Occipital lobe (tissue), 2 donors: ENCODE results near the gene ZNF837. TPM values are rescaled to one million over a fixed set of nuclear protein-coding genes. Genes with fewer than 3 reads are reported as not detected.
"Not testable (repeated sequence)": the region's sequence is repeated elsewhere in the genome, so short reads cannot be mapped to it uniquely, and the experiment has no call there.

Source experiments
- DNase-seq: peaks from one replicate; lab custom pipeline; 2025; lab: John Stamatoyannopoulos, UW
- total RNA-seq: library from RNA; depleted of rRNA; stranded (reverse); fragments of >200 nt; gene quantifications from one replicate; pipeline ENCODE4 v1.2.3, GENCODE V29; 2014

Gene ZNF837
- 0.94 TPM for total RNA-seq

DNA sequence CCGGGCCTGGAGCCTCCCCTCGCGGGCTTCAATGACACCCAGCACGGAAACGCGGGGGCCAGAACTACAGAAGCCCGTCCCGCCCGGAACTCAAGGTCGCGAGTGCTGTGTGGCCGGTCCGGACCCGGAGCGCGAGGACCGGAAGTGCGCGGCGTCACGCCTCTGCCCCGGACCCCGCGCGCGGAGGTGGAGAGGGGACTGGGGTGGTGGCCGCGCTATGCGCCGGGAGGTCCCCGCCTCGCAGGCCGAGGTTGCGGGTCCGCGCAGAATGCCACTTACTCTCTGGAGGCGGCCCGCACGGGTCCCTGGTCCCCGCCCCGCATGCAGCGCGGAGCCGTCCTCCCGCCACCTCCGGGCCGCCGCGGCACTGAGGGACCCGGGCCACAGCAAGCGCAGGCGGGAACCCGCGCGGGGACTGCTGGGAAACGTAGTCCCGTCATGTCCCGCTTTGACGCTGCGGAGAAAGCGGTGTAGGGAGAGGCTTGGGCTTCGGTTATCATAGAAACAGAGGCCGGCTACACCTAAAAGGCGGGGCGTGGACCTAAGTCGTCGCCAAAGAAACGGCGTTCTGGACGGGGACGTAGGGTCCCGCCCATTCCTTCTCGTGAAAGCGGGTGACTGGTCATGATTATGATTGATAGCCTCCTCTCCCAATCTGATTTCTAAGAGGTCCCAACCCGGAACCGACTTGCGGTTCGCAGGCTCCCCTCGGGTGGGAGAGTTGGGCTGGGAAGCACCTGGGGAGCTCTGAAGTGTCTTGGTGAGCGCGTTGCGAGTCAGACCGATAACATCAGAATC, at the start of gene ZNF837:
Gene ZNF837 (minus strand): TSS at position 369 of the 798 bp plus-strand sequence. CDS start 11,698 bp downstream, outside the sequence.
- DNase-seq = peak; percentile 99

DNA sequence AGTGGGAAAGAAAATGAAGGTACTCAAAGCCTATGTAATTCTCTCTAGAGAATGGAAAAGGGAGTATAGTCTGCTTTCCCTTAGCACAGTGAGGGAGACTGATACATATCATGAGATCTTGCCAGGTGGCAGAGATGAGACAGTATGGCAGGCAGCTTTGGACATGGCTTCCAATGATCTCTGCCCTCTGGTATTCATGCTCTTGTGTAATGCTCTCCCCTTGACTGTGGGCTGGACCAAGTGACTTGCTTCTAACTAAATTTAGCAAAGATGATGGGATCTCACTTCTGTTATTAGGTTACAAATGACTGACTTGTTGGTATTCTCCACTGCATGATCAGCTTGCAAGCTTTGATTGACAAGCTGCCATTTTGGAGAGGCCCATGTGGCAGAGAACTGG, 48.9 kb upstream of the ZNF837 start:
- no peak for DNase-seq

DNA sequence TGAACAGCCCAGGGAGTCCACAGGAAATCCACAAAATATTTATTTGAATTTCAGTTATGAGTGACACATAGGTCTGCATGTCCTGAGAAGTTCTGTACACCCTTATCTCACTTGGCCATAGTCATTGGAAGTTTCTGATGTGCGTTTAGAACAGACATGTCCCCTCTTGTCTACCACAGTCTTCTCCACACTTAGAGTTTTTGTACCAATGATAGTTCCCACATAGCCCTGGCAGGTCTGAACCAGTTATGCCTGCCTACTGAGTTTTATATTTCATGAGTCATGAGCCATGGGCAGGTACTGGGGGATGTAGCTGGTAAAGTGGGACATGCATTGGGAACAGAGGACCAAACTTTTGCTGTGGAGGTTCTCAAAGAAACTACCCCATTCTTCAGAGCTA, 47.8 kb upstream of the ZNF837 start:
- DNase-seq = no peak

DNA sequence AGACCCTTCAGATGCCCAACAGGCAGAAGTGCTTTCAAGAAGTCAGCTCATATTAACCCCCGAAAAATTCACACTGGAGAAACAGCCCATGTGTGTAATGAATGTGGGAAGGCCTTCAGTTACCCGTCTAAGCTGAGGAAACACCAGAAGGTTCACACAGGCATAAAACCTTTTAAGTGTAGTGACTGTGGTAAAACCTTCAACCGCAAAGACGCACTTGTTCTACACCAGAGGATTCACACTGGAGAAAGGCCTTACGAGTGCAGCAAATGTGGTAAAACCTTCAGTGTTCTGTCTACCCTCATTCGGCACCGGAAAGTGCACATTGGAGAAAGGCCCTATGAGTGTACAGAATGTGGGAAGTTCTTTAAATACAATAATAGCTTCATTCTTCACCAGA, 36.2 kb upstream of the ZNF837 start:
- DNase-seq = no peak

DNA sequence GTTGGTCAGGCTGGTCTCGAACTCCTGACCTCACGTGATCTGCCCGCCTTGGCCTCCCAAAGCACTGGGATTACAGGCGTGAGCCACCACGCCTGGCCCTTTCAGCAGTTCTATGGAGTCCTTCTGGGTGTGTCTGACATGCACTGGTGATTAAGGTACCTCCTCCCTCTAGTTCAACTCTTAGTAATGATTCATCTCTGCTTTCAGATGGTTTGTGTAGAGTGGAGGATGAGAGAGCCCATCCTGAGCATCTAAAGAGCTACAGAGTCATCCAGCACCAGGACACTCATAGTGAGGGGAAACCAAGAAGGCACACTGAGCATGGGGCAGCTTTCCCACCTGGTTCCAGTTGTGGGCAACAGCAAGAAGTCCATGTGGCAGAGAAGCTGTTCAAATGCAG, 35.8 kb upstream of the ZNF837 start:
- DNase-seq = no peak

DNA sequence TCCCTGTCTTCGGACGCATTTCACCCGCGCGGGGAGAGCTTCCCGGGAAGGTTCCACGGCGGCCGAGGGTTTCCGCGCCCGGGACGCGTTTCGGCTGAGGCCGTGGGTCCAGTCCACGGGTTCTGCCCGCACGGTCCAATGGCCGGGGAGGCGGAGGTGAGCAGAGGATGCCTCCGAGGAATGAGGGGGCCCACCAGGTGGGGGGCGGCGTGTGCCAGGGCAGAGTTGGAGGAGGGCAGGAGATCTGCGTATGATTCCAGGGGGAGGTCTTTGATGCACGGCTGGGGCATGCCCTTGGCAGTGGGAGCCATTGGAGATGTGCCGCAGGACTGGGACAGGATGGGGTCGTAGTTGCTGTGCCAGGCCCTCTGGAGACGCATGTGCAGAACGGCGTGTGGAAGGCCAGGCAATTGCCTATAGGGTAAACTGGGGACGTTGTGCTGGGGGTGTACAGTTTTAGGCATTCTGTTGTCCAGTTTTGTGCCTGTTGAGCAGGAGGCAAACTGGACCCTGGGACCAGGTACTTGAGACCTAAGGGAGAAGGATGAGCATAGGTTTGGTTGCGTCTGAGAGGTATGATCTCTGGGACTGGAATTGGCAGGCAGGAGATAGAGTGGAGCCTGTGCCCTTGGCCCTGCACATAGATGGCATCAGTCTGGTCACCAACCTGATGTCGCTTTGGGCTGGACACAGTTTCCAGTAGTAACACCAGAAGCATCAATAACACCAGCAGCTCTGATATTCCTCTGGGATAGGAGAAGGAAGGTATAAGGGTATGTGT, 28.4 kb upstream of the ZNF837 start:
- no peak for DNase-seq

DNA sequence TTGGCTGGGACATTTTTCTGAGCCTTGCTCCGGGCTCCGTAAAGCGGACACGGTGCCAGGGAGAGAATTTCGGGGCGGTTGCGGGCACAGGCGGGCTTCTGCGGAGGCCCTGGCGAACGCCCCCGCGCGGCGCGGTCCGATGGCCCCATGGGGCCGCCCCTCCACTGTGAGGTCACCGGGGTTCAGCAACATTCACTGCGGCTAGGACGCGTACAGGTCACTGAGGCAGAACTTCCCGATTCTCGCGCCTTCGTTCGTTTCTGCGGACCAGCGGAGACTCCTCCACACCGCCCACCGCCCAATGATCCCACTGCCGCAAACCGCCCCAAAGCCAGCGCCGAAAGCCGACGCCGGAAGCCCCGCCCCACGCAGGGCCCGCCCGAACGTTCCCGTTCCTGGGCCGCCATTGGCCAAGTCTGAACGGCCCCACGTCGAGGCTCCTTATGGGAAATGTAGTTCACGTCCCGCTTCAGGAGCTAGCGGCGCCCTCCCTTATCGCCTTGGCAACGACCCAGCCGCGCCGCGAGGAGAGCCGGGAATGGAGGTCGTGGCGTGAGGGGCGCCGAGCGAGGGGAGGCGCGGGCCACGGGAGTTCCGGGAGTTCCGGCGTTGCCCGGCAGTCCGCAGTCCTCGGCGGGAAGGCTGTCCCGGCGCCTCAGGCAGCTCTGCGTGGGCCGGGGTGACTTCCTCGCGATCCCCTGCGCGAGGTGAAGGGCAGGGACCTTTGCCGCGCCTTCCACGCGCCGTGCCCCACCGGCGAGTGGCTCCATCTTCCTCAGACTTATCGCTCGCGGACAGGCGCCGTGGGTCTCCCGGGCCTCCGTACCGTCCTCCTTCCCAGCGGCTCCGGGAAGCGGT, 27.6 kb upstream of the ZNF837 start, which contains the start of gene ZNF584:
Gene ZNF584 (plus strand): TSS at position 498 of the 858 bp plus-strand sequence. CDS start 499 bp downstream, outside the sequence.
- peak; percentile 94 for DNase-seq

DNA sequence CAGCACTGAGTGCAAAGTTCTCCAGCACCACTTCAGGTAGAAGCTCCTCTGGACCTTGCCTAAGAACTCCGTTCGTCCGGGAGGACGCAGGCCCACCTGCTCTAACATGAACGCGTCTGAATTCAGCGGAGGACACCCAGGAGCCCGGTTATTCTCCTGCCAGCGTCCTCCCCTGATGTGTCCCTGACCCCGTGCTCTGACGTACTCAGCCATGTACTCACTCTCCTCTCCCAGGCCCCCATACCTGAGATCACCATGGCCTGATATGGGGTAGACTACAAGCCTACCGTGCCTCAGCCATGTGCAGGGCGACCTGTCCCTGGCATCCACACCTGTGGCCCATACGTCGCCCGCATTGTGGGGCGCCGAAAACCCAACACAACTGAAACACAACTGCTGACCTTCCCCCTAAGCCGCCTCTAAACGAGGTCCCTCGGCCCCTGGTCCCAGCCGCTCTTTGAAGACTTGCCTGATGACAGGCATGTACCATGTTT, 26.9 kb upstream of the ZNF837 start:
- no peak for DNase-seq

DNA sequence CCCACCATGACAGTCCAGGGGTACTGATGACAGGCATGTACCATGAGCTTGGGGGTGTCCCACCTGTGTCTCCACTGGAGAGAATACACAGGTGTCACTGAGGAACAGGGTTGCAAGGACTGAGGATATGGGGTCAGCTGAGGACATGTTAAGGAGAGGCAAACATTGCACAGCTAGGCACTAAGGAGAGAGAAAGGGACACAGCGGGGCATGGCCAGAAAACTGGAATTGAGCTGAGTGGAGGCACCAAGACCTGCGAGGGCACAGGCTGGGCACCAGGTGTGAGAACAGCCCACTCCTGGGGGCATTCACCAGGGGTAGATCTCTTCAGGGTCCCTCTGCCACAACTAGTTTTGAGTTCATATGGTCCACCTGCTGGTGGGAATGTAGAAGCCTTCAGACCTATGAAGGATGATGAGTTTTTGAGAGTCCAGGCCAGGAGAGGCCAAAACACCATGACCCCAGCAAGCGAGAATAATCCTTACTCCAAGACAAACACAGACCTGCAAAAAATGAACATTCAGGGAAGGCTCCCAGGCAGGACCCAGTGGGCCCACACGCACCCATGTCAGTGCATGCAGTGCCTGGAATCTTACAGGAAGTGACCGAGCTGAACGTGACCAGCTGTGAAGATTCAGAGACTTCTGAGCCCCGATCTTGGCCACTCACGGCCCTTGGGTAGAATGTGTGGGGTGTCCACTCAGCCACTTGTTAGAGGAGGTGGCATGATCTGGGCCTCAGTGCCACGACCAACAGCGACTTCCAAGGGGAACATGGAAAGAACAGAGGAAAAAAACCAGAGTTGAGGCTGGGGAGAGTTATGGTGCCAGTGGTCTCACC, 26.2 kb upstream of the ZNF837 start:
- DNase-seq = no peak

DNA sequence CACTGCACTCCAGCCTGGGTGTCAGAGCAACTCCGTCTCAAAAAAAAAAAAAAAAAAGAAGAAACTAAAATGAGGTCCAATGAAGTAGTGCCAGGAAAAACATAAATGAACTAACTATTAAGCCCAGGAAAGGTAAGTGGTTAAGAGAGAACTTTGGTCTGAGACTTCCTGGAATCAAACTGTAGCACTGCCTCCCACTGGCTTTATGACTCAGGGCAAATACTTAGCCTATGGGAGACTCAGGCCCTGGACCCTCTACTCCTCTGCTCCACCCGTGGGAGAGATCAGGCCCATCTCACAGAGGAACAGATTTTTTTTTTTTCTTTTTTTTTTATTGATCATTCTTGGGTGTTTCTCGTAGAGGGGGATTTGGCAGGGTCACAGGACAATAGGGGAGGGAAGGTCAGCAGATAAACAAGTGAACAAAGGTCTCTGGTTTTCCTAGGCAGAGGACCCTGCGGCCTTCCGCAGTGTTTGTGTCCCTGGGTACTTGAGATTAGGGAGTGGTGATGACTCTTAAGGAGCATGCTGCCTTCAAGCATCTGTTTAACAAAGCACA, 23.2 kb upstream of the ZNF837 start:
- not testable (repeated sequence) for DNase-seq

DNA sequence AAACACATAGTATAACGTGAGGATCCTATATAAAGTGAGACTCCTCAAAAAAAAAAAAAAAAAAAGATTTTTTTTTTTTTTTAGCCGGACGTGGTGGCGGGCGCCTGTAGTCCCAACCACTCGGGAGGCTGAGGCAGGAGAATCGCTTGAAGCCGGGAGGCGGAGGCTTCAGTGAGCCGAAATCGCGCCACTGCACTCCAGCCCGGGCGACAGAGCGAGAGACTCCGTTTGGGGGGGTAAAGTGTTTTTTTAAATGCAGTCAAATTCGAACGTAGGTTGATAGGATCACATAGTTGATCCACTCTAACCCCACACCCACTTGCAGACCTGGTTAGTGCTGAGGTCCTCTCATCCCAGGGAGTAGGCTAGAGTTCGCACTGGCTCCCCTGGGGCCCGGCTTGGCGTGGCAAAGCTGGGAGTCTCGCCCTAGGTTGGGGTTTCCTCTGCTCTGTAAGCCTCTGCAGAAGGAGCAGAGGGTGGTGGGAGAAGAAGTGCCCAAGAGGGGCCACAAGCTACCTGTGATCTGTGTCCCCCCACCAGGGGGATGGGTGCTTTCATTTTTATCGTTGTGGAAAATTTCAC, 21.1 kb upstream of the ZNF837 start:
- DNase-seq = no peak

DNA sequence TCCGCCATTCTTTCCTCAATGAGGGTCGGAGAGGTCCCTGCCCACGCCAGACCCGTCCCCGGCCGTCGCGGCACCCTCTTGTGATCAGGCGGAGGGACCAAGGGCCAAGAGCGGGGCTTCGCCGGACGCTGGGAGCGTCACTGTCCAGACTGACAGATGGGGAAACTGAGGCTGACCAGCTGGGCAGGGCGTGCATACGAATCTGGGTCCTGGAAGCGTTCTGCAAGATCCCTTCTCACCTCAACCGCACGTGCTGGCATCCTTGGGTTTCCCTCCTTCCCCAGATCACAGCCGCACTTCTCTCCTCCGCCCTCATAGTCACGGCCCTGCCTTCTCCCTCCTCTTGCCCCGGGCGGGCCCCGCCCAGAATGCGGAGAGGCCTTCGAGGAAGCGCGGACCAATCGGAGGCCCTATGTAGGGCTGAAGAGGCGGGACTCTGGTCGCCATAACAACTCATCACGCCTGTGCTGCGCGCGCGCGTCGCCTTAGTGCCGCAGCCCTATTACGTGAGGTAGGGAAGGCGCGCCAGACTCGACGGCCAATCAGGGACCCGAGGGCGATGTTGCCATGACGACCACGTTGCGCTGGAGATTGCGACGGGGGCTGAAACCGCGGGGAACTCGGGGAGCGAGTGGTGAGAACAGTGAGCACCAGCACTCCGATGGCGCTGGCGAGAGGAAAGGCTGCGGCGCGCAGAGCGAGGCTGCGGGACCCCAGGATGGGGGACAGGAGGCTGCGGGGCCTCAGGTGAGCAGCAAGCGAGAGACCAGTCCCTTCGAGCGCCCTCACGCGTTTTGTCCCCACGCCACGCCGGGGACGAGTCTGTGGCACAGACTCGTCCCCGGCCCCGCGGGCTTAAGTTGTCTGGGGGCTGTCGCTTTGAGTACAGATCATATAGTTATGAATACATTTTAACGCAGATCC, 20.3 kb upstream of the ZNF837 start:
- DNase-seq = peak; percentile 99

DNA sequence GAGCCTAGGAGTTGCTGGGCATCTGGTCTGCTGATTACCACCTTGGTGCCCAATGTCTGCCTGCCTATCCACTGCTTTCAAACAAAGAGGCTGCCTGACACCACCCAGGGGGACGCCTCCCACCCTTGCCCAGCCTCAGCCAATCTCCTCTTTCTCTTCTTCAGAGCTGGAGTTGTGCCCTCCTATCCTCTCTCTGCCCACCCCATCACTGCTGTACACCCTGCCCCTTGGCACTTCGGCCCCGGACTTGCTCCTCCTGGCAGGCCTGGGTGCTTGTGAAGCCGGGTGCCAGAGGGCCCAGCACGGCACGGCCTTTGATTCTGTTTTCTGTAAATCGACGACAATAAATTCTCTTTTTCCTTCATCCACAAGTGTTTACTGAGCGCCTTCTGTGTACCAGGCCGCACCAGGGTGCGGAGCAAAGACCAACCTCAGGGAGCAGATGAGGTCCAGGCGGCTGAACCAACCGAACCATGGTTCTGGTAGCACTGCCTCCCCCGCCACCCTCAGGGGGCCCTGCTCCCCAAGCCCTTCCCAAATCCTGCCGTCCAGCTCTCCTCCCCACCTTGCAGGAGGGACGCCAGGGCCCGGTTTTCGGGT, 19.6 kb upstream of the ZNF837 start:
- DNase-seq = peak; percentile 38

DNA sequence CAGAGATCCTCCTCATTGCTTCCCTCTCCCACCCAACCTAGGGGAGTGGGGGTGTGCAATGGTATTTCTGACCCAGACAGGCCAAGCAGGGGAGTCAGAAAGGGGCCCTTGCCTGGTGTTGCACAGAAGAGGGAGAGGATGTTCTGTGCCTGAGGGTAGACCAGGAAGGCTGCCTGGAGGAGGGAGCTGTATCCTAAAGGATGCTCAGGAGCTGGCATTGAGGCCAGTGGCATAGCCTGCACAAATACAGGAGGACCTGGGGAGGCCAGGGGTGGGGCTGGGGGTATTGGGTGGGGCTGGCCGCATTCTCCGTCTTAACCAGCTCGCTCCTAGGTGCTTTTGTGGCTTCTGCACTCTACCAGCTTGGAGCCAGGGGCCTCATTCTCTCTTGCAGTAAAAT, 19.1 kb upstream of the ZNF837 start:
- no peak for DNase-seq

DNA sequence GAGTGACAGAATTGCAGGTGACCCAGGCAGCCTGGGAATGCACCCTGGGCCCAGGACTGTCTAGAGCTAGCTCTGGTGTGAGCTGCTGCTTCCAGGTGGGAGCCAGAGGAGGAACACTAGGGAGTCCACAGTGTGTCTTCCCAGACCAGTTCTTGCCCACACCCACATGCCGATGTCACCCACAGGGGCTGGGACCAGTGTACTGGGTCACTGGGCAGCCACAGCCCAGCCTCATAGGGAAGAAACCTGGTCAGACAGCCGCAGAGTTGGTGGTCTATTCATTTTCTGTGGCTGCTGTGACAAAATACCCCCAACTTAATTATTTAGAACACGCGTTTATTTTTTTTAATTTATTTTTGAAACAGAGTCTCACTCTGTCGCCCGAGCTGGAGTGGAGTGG, 17.7 kb upstream of the ZNF837 start:
- no peak for DNase-seq

DNA sequence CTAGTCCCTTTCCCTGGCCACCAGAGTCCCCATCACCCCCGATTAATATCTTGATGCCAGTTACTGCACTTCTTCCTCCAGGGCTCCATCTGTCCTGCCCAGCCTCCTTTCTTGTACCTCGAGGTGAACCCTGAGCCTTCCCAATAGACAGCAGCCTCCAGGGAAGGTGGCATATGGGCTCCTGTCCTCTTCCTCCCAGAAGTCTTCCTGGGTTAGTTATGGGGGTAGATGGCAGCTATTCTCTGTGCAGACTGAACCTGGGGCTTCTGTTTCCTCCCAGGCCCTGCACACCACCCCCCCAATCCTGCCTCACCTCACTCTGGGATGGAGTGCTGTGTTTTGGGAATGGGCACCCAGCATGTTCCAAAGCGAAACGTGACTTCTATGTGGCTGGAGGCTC, 17.3 kb upstream of the ZNF837 start:
- no peak for DNase-seq

DNA sequence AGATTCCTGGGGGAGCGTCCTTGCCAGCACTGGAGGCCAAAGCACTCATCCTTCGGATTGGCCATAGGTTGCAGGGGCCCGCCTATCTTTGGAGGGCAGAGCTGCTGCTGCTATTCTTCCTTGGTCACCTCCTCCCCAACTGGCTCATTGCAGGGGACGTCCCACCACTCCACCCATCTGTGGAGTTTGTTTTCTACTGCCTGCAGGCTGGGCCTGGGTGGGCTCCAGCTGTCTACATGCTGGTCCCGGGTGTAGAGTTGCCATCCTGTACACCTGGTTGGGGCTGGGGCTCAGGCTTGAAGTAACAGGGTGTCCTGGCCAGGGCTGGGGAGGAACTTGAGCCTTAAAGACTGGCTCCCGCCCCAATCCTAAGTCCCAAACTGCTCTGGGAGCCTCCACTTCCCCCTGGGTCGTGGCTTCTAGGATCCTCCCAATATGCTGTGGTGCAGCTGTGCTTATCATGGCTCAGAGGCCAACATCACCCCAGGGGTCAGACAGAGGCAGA, 16.8 kb upstream of the ZNF837 start:
- DNase-seq = no peak
